Fibroblast of the aortic adventitia (primary cell): ENCODE results near the gene CHD5. TPM values are rescaled to one million over a fixed set of nuclear protein-coding genes. Genes with fewer than 3 reads are reported as not detected.

ENCODE experiments used
- DNase-seq: peaks from one replicate; pipeline ENCODE4 v3.0.0-alpha.2; 2010; ENCODE audit warnings: low read depth
- H3K4me3 ChIP-seq: 2 replicates; pipeline ENCODE4 v1.5.1; 2011; ENCODE audit warnings: low read depth, mild to moderate bottlenecking, control low read depth, low read length, moderate library complexity
- CTCF ChIP-seq: IDR thresholded peaks from 2 replicates; pipeline ENCODE4 v1.5.1; 2011; ENCODE audit warnings: mild to moderate bottlenecking, low read length, control low read depth, inconsistent platforms; ENCODE audit not compliant: insufficient read depth
- total RNA-seq: library from RNA; depleted of rRNA; stranded (reverse); fragments of >200 nt; gene quantifications from 2 replicates; pipeline ENCODE4 v1.2.3, GENCODE V29; 2012; ENCODE audit warnings: low replicate concordance

Gene CHD5
- total RNA-seq, 1 donor: 0.09 TPM

- no peak for DNase-seq
Observed at GRCh38 chr1:6087958-6088357, 92.2 kb downstream of the CHD5 start.

GRCh38 chr1:6087377-6087772, 92.7 kb downstream of the CHD5 start:
- DNase-seq: no peak
- no peak overlapping the region for H3K4me3 ChIP-seq
- no peak for TF ChIP-seq CTCF

More at GRCh38 chr1:6087958-6088357, 92.2 kb downstream of the CHD5 start:
- TF ChIP-seq CTCF: no peak
- no peak overlapping the region for H3K4me3 ChIP-seq

- H3K4me3 ChIP-seq: no peak overlapping the region
- no peak for DNase-seq
- TF ChIP-seq CTCF: no peak
Observed at GRCh38 chr1:6086762-6087376, 93.3 kb downstream of the CHD5 start.

GRCh38 chr1:6086358-6086757, 93.8 kb downstream of the CHD5 start:
- no peak for DNase-seq
- no peak for TF ChIP-seq CTCF
- no peak overlapping the region for H3K4me3 ChIP-seq

- DNase-seq: no peak
- H3K4me3 ChIP-seq: no peak overlapping the region
- no peak for TF ChIP-seq CTCF
Observed at GRCh38 chr1:6085666-6086065, 94.5 kb downstream of the CHD5 start.

GRCh38 chr1:6084781-6085495, 95.2 kb downstream of the CHD5 start:
- no peak for TF ChIP-seq CTCF
- no peak overlapping the region for H3K4me3 ChIP-seq
- no peak for DNase-seq
